Activated naive CD4-positive, alpha-beta T cell treated with Interleukin-2 at 50 U/mL for 16 hours (primary cell): ENCODE data around the gene TRAPPC3.

ENCODE experiments used
- DNase-seq: peaks from one replicate; pipeline ENCODE4 v3.0.0-alpha.2; 2020

Gene TRAPPC3

GRCh38 chr1:36151134-36151844, 2.0 kb upstream of the TRAPPC3 start:
- DNase-seq, result no peak

- DNase-seq, result peak; percentile 78
Observed at GRCh38 chr1:36150296-36151133, 1.2 kb upstream of the TRAPPC3 start.

- peak; percentile 28 for DNase-seq
Observed at GRCh38 chr1:36149973-36150295, 648 bp upstream of the TRAPPC3 start.

GRCh38 chr1:36148821-36149236, 457 bp downstream of the TRAPPC3 start:
- no peak for DNase-seq

- no peak for DNase-seq
Observed at GRCh38 chr1:36144413-36144812, 4.9 kb downstream of the TRAPPC3 start.

GRCh38 chr1:36143424-36143823, 5.9 kb downstream of the TRAPPC3 start:
- no peak for DNase-seq

- DNase-seq, result no peak
Observed at GRCh38 chr1:36142121-36142520, 7.2 kb downstream of the TRAPPC3 start.

- DNase-seq, result no peak
Observed at GRCh38 chr1:36139521-36139920, 9.8 kb downstream of the TRAPPC3 start.

- DNase-seq, result no peak
Observed at GRCh38 chr1:36137776-36138175, 11.5 kb downstream of the TRAPPC3 start.

GRCh38 chr1:36137226-36137625, 12.1 kb downstream of the TRAPPC3 start:
- DNase-seq, result no peak

GRCh38 chr1:36136535-36136934, 12.8 kb downstream of the TRAPPC3 start:
- DNase-seq, result no peak

GRCh38 chr1:36135796-36136195, 13.5 kb downstream of the TRAPPC3 start:
- DNase-seq, result no peak

GRCh38 chr1:36135330-36135667, 14.0 kb downstream of the TRAPPC3 start:
- no peak for DNase-seq

- DNase-seq, result no peak
Observed at GRCh38 chr1:36134505-36135329, 14.6 kb downstream of the TRAPPC3 start.

- DNase-seq, result no peak
Observed at GRCh38 chr1:36134031-36134430, 15.3 kb downstream of the TRAPPC3 start.

GRCh38 chr1:36133484-36133883, 15.8 kb downstream of the TRAPPC3 start:
- DNase-seq, result no peak

GRCh38 chr1:36132029-36132428, 17.3 kb downstream of the TRAPPC3 start:
- DNase-seq, result no peak

- DNase-seq, result no peak
Observed at GRCh38 chr1:36128905-36129206, 20.4 kb downstream of the TRAPPC3 start.

GRCh38 chr1:36128126-36128904, 21.0 kb downstream of the TRAPPC3 start:
- DNase-seq, result no peak

GRCh38 chr1:36126797-36127500, 22.3 kb downstream of the TRAPPC3 start:
- DNase-seq, result no peak

GRCh38 chr1:36126005-36126716, 23.1 kb downstream of the TRAPPC3 start:
- DNase-seq, result no peak
